Measurements from ENCODE around the gene COA1.
"Not testable (repeated sequence)": the region's sequence is repeated elsewhere in the genome, so short reads cannot be mapped to it uniquely, and the experiment has no call there.

The COA1 gene

GRCh38 chr7:43747328-43748105 lies 18.2 kb upstream of the COA1 start:
- ChIA-PET POLR2A (no interaction called here), CTCF (interaction anchor here (2.1 kb wide), 1 partner anchor 92 kb away, joined by 8 read pairs; no protein-coding TSS in a partner anchor)
- no peak for DNase-seq (ENCODE audit: low read depth, low spot score)
- H3K4me3 ChIP-seq (ENCODE audit: low read depth, low read length) = no peak overlapping the region
- no peak for TF ChIP-seq CTCF (IDR thresholded peaks at IDR 0.05; ENCODE audit: insufficient read depth, low read length, missing control alignments)

DNA sequence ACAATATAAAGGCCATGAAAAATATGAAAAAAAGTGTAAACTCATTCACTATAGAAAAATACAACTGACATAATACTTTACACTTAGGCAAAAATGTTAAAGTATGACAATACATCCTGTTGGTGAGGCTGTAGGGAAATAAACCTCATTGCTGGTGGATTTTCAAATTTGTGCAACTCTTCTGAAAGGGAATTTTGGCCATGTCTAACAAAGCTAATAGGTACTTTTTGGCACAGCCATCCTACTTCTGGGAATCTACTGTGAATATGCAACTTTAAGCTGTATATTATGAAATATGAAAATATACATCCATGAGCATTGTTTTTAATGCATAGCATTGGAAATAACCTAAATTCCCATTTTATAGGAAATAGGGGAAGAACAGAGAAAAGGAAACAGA lies 13.4 kb upstream of the COA1 start:
- DNase-seq (ENCODE audit: low read depth, low spot score) = no peak

GRCh38 chr7:43737467-43738127 lies 8.3 kb upstream of the COA1 start:
- no peak for TF ChIP-seq CTCF (IDR thresholded peaks at IDR 0.05; ENCODE audit: insufficient read depth, low read length, missing control alignments)
- DNase-seq (ENCODE audit: low read depth, low spot score) = no peak
- ChIA-PET POLR2A (no interaction called here), CTCF (interaction anchor here (1.4 to 3.7 kb wide), 2 partner anchors 8 to 101 kb away, joined by 4 to 27 read pairs; partner anchors contain the start of gene COA1)
- no peak overlapping the region for H3K4me3 ChIP-seq (ENCODE audit: low read depth, low read length)

More for the DNA sequence above, 13.4 kb upstream of the COA1 start:
- CTCF ChIA-PET = no interaction called here
- TF ChIP-seq CTCF (IDR thresholded peaks at IDR 0.05; ENCODE audit: insufficient read depth, low read length, missing control alignments) = no peak
- POLR2A ChIA-PET = no interaction called here
- no peak overlapping the region for H3K4me3 ChIP-seq (ENCODE audit: low read depth, low read length)

DNA sequence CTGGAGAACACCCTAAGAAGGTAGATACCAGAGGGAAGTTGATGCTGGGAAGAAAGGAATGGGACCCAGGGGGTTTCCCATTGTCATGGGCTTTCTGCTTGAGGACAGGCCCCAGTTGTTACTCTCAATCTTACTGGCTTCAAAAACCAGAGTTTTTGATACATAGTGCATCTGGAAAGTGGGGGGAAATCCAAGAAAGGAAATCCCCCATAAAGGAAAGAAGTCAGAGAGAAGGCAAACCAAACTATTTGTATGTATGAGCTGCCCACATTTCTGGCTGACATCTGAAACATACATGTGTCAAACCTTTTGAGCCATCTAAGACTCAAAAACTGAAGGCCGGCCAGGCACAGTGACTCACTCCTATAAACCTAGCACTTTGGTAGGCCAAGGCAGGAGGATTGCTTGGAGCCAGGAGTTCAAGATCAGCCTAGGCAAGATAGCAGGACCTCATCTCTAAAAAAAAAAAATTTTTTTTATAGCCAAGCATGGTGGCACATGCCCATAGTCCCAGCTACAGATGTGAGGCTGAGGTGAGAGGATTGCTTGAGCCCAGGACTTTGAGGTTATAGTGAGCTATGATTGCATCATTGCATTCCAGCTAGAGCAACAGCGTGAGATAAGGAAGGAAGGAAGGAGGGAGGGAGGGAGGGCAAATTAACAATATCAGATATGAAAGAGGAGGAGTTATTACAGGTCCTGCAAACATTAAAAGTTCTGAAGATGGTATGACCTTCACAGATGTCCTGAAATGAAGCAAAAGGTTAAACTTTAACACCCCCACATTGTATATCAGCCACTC lies 6.7 kb upstream of the COA1 start:
- POLR2A ChIA-PET = no interaction called here
- no peak for TF ChIP-seq CTCF (IDR thresholded peaks at IDR 0.05; ENCODE audit: insufficient read depth, low read length, missing control alignments)
- DNase-seq (ENCODE audit: low read depth, low spot score) = no peak
- no peak overlapping the region for H3K4me3 ChIP-seq (ENCODE audit: low read depth, low read length)
- CTCF ChIA-PET = interaction anchor here (0.7 to 3.7 kb wide), 4 partner anchors 10 to 102 kb away, joined by 3 to 27 read pairs (median 7); no protein-coding TSS in a partner anchor

GRCh38 chr7:43735403-43735801 lies 6.1 kb upstream of the COA1 start:
- no peak for TF ChIP-seq CTCF (IDR thresholded peaks at IDR 0.05; ENCODE audit: insufficient read depth, low read length, missing control alignments)
- H3K4me3 ChIP-seq (ENCODE audit: low read depth, low read length) = no peak overlapping the region
- ChIA-PET CTCF (interaction anchor here (0.7 to 3.7 kb wide), 3 partner anchors 11 to 103 kb away, joined by 3 to 27 read pairs (median 10); no protein-coding TSS in a partner anchor), POLR2A (no interaction called here)
- no peak for DNase-seq (ENCODE audit: low read depth, low spot score)

DNA sequence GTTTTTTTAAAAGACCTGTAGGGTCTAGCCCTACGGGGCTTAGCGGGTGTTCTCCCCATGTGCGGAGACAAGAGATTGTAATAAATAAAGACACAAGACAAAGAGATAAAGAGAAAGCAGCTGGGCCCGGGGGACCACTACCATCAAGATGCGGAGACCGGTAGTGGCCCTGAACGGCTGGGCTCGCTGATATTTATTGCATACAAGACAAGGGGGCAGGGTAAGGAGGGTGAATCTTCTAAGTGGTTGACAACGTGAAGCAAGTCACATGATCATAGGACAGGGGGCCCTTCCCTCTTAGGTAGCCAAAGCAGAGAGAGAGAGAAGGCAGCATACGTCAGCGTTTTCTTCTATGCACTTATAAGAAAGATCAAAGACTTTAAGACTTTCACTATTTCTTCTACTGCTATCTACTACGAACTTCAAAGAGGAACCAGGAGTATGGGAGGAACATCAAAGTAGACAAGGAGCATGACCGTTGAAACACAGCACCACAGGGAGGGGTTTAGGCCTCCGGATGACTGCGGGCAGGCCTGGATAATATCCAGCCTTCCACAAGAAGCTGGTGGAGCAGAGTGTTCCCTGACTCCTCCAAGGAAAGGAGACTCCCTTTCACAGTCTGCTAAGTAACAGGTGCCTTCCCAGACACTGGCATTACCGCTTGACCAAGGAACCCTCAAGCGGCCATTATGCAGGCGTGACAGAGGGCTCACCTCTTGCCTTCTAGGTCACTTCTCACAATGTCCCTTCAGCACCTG lies 5.4 kb upstream of the COA1 start:
- CTCF ChIA-PET = interaction anchor here (0.7 to 3.7 kb wide), 6 partner anchors 11 to 153 kb away, joined by 3 to 27 read pairs (median 6); partner anchors contain the start of gene STK17A
- DNase-seq (ENCODE audit: low read depth, low spot score); H3K4me3 ChIP-seq (ENCODE audit: low read depth, low read length); POLR2A ChIA-PET: not testable (repeated sequence)

GRCh38 chr7:43731494-43731893 lies 2.2 kb upstream of the COA1 start:
- CTCF ChIA-PET = interaction anchor here (2.8 to 5.2 kb wide), 3 partner anchors 11 to 150 kb away, joined by 23 to 37 read pairs (median 28); partner anchors contain the start of gene STK17A
- H3K4me3 ChIP-seq (ENCODE audit: low read depth, low read length); DNase-seq (ENCODE audit: low read depth, low spot score); POLR2A ChIA-PET: not testable (repeated sequence)
